ENCODE results near the gene TCFL5.

Gene TCFL5
- 8.5 to 24.3 (median 9.6) reads per million in 3 experiments for total RNA-seq

- DNase-seq, result peak; percentile 92
These were observed at the start of gene TCFL5 for GRCh38 chr20:62861726-62862336. Gene TCFL5 (minus strand): TSS chr20:62861822. CDS start chr20:62861670, 152 bp downstream.

GRCh38 chr20:62910777-62911497 lies 49.3 kb upstream of the TCFL5 start:
- DNase-seq, result no peak

GRCh38 chr20:62910217-62910766 lies 48.7 kb upstream of the TCFL5 start:
- no peak for DNase-seq

GRCh38 chr20:62908971-62909791 lies 47.6 kb upstream of the TCFL5 start:
- DNase-seq, result no peak

GRCh38 chr20:62907384-62908317 lies 46.0 kb upstream of the TCFL5 start:
- no peak for DNase-seq

GRCh38 chr20:62906647-62907375 lies 45.2 kb upstream of the TCFL5 start:
- DNase-seq, result no peak

GRCh38 chr20:62906209-62906608 lies 44.6 kb upstream of the TCFL5 start:
- DNase-seq, result no peak

GRCh38 chr20:62905536-62906117 lies 44.0 kb upstream of the TCFL5 start:
- no peak for DNase-seq

GRCh38 chr20:62902926-62903615 lies 41.4 kb upstream of the TCFL5 start:
- no peak for DNase-seq

GRCh38 chr20:62901891-62902290 lies 40.3 kb upstream of the TCFL5 start:
- no peak for DNase-seq

GRCh38 chr20:62900692-62901584 lies 39.3 kb upstream of the TCFL5 start:
- DNase-seq, result peak; percentile 40

- peak; percentile 70 for DNase-seq
These were observed 38.5 kb upstream of the TCFL5 start for GRCh38 chr20:62900052-62900691.

- no peak for DNase-seq
These were observed 38.0 kb upstream of the TCFL5 start for GRCh38 chr20:62899633-62900051.

- DNase-seq, result no peak
These were observed 37.5 kb upstream of the TCFL5 start for GRCh38 chr20:62898970-62899632.

- DNase-seq, result no peak
These were observed 36.7 kb upstream of the TCFL5 start for GRCh38 chr20:62898093-62898964.

- DNase-seq, result no peak
These were observed 36.0 kb upstream of the TCFL5 start for GRCh38 chr20:62897666-62898065.

- DNase-seq, result no peak
These were observed 34.9 kb upstream of the TCFL5 start for GRCh38 chr20:62896526-62896925.

Measured in central memory CD4-positive, alpha-beta T cell (primary cell).